ENCODE data around the gene CDH15.

The CDH15 gene

DNA sequence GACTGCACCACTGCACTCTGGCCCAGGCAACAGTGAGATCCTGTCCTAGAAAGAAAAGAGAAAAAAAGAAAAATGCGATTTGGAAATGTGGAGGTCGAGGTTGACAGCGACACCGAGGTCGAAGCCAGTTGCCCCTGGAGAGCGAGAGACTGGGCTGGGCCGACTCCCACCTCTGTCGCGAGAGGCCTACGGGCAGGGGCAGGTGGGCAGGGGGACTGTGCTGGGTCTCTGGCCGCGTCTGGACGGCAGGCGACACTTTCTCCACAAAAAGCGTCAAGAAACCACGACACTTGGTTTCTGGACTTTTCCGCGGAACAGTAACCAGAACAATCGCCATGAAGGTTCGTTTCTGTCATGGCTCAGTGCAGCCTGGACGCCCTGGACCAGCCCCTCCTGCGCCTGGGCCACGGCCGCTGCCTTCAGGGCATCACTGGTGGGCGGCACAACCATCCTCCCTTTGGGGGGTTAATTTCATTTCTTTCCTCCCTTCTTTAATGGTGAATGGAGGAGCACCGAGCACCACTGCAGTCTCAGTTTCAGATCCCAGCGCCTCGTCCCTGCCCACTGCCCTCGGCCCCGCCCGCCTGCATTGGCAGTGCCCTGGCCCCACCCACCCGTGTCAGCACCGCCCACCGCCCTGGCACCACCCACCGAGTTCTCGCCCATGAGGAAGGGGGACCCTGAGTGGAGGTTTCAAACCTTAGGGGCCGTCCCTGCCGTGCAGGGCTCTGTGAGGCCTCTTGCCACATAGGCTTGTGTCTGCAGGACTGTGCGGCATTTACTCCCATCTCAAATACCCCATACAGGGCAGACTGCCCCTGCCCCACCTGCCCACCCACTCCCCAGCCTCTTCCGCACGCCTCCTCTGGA lies 18.5 kb upstream of the CDH15 start:
- no peak overlapping the region for H3K4me2 ChIP-seq (ENCODE audit: low read depth, low read length)
- no peaks in the 10 kb centered on the region for H3K36me3 ChIP-seq (replicated peaks; ENCODE audit: insufficient read depth, low read length)
- no peak overlapping the region for H2AFZ ChIP-seq (ENCODE audit: low read length)
- H3K27ac ChIP-seq (ENCODE audit: low read length) = no peak overlapping the region
- TF ChIP-seq, protein P1, sequence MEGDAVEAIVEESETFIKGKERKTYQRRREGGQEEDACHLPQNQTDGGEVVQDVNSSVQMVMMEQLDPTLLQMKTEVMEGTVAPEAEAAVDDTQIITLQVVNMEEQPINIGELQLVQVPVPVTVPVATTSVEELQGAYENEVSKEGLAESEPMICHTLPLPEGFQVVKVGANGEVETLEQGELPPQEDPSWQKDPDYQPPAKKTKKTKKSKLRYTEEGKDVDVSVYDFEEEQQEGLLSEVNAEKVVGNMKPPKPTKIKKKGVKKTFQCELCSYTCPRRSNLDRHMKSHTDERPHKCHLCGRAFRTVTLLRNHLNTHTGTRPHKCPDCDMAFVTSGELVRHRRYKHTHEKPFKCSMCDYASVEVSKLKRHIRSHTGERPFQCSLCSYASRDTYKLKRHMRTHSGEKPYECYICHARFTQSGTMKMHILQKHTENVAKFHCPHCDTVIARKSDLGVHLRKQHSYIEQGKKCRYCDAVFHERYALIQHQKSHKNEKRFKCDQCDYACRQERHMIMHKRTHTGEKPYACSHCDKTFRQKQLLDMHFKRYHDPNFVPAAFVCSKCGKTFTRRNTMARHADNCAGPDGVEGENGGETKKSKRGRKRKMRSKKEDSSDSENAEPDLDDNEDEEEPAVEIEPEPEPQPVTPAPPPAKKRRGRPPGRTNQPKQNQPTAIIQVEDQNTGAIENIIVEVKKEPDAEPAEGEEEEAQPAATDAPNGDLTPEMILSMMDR (IDR thresholded peaks at IDR 0.05; ENCODE audit: low read length) = no peak
- TF ChIP-seq EZH2 (optimal IDR thresholded peaks at IDR 0.05; ENCODE audit: low read depth, low read length) (no peak), EZH2phosphoT487 (IDR thresholded peaks at IDR 0.05; ENCODE audit: low read length) (no peak)
- no peaks in the 10 kb centered on the region for H3K79me2 ChIP-seq (ENCODE audit: low read length)
- no peak overlapping the region for H3K9ac ChIP-seq (ENCODE audit: low read length)
- H3F3A ChIP-seq (ENCODE audit: insufficient read depth, low read length) = no peaks in the 10 kb centered on the region
- no peak for DNase-seq
- no peaks in the 10 kb centered on the region for H3K9me2 ChIP-seq (replicated peaks; ENCODE audit: insufficient read depth, low read length)
- H3K4me3 ChIP-seq (ENCODE audit: low read length) = no peak overlapping the region
- no peaks in the 10 kb centered on the region for H3K9me3 ChIP-seq (replicated peaks; ENCODE audit: insufficient read depth, low read length)
- H3K4me1 ChIP-seq (ENCODE audit: low read length) = no peaks in the 10 kb centered on the region
- H3K27me3 ChIP-seq (replicated peaks; ENCODE audit: insufficient read depth, low read length) = no peaks in the 10 kb centered on the region
- H4K20me1 ChIP-seq (ENCODE audit: insufficient read depth, low read length) = no peaks in the 10 kb centered on the region

GRCh38 chr16:89153848-89154271 lies 17.7 kb upstream of the CDH15 start:
- DNase-seq = no peak
- TF ChIP-seq EZH2 (optimal IDR thresholded peaks at IDR 0.05; ENCODE audit: low read depth, low read length) = no peak
- TF ChIP-seq, protein P1 (IDR thresholded peaks at IDR 0.05; ENCODE audit: low read length) = no peak
- TF ChIP-seq EZH2phosphoT487 (IDR thresholded peaks at IDR 0.05; ENCODE audit: low read length) = no peak
- no peaks in the 10 kb centered on the region for H3F3A ChIP-seq (ENCODE audit: insufficient read depth, low read length)
- no peak overlapping the region for H3K27ac ChIP-seq (ENCODE audit: low read length)
- H4K20me1 ChIP-seq (ENCODE audit: insufficient read depth, low read length) = no peaks in the 10 kb centered on the region
- H3K27me3 ChIP-seq (replicated peaks; ENCODE audit: insufficient read depth, low read length) = no peaks in the 10 kb centered on the region
- no peak overlapping the region for H3K4me2 ChIP-seq (ENCODE audit: low read depth, low read length)
- no peaks in the 10 kb centered on the region for H3K9me2 ChIP-seq (replicated peaks; ENCODE audit: insufficient read depth, low read length)
- no peaks in the 10 kb centered on the region for H3K4me1 ChIP-seq (ENCODE audit: low read length)
- H3K9me3 ChIP-seq (replicated peaks; ENCODE audit: insufficient read depth, low read length) = no peaks in the 10 kb centered on the region
- H3K9ac ChIP-seq (ENCODE audit: low read length) = no peak overlapping the region
- H2AFZ ChIP-seq (ENCODE audit: low read length) = no peak overlapping the region
- no peaks in the 10 kb centered on the region for H3K36me3 ChIP-seq (replicated peaks; ENCODE audit: insufficient read depth, low read length)
- H3K79me2 ChIP-seq (ENCODE audit: low read length) = no peaks in the 10 kb centered on the region
- H3K4me3 ChIP-seq (ENCODE audit: low read length) = no peak overlapping the region

DNA sequence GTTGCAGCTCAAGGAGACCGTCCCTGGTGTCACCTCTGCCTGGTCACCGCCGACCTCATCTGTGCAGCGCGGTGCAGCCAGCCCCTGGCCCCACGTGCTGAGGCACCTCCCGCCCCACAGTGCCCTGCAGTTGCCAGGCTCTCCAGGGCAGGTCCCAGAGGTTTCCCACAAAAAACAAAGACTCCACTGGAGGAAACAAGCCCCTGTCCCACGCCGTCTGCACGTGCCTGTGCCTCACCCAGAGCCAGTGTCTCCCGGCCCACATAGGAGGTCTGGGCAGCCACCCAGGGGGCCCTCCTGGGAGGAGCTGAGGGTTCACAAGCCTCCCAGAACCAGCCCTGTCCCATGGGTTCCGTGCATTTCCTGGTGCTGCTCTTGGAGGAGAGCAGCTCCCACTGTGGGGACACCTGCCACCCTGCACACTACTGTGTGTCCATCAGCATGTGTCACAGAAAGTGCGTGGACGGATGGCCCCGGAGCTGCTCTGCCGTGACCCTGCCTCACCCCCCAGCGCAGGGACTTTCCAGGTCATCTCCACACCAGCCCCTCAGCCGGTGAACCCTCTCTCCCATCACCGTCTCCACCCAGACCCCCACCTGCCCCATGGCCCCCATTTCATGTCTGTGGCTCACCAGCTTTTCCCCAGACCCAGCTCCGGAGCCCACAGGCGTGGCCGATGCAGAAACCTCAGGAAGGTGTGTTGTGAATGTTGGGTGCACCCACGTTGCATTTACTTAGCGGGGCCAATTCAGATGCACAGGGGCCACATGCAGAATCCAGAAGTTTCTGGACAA lies 17.0 kb upstream of the CDH15 start:
- no peaks in the 10 kb centered on the region for H3K36me3 ChIP-seq (replicated peaks; ENCODE audit: insufficient read depth, low read length)
- no peak overlapping the region for H2AFZ ChIP-seq (ENCODE audit: low read length)
- no peak overlapping the region for H3K27ac ChIP-seq (ENCODE audit: low read length)
- H3K4me1 ChIP-seq (ENCODE audit: low read length) = no peaks in the 10 kb centered on the region
- TF ChIP-seq EZH2phosphoT487 (IDR thresholded peaks at IDR 0.05; ENCODE audit: low read length) (no peak), EZH2 (optimal IDR thresholded peaks at IDR 0.05; ENCODE audit: low read depth, low read length) (no peak)
- TF ChIP-seq, protein P1 (IDR thresholded peaks at IDR 0.05; ENCODE audit: low read length) = no peak
- no peak overlapping the region for H3K4me2 ChIP-seq (ENCODE audit: low read depth, low read length)
- H3K9ac ChIP-seq (ENCODE audit: low read length) = no peak overlapping the region
- H3K4me3 ChIP-seq (ENCODE audit: low read length) = no peak overlapping the region
- H3K79me2 ChIP-seq (ENCODE audit: low read length) = no peaks in the 10 kb centered on the region
- H3K9me2 ChIP-seq (replicated peaks; ENCODE audit: insufficient read depth, low read length) = no peaks in the 10 kb centered on the region
- no peaks in the 10 kb centered on the region for H4K20me1 ChIP-seq (ENCODE audit: insufficient read depth, low read length)
- no peaks in the 10 kb centered on the region for H3K9me3 ChIP-seq (replicated peaks; ENCODE audit: insufficient read depth, low read length)
- no peak for DNase-seq
- H3K27me3 ChIP-seq (replicated peaks; ENCODE audit: insufficient read depth, low read length) = no peaks in the 10 kb centered on the region
- no peaks in the 10 kb centered on the region for H3F3A ChIP-seq (ENCODE audit: insufficient read depth, low read length)
